Mucosa of gallbladder (tissue), 1 donor: ENCODE results near the gene SELE. TPM values are rescaled to one million over a fixed set of nuclear protein-coding genes. Genes with fewer than 3 reads are reported as not detected.

Source experiments
- DNase-seq: peaks from one replicate; pipeline ENCODE4 v3.0.0-alpha.2; 2020; ENCODE audit warnings: low spot score
- total RNA-seq: library from RNA; stranded (reverse); gene quantifications from one replicate; pipeline ENCODE4 v1.2.1, GENCODE V29; 2021
- donor health status: DM: no; HTN: no; CAD: no.

The SELE gene, protein sequence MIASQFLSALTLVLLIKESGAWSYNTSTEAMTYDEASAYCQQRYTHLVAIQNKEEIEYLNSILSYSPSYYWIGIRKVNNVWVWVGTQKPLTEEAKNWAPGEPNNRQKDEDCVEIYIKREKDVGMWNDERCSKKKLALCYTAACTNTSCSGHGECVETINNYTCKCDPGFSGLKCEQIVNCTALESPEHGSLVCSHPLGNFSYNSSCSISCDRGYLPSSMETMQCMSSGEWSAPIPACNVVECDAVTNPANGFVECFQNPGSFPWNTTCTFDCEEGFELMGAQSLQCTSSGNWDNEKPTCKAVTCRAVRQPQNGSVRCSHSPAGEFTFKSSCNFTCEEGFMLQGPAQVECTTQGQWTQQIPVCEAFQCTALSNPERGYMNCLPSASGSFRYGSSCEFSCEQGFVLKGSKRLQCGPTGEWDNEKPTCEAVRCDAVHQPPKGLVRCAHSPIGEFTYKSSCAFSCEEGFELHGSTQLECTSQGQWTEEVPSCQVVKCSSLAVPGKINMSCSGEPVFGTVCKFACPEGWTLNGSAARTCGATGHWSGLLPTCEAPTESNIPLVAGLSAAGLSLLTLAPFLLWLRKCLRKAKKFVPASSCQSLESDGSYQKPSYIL
- total RNA-seq: 0.95 TPM

DNA sequence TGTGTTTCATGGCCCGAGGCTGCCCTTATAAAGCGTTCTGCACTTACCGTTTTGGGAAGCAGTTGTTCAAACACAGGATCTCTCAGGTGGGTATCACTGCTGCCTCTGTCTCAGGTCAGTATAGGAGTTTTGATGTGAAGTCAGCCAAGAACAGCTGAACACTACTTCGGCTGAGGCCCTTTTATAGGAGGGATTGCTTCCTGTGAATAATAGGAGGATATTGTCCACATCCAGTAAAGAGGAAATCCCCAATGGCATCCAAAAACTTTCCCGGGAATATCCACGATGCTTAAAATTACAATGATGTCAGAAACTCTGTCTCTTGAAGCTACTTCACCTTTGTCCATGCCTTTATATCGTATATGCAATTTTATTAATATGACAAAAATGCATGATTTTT, at the start of gene SELE:
Gene SELE, minus strand, starts transcription at position 156 of the 400 bp plus-strand sequence. CDS start 467 bp downstream, outside the sequence.
- DNase-seq: no peak

DNA sequence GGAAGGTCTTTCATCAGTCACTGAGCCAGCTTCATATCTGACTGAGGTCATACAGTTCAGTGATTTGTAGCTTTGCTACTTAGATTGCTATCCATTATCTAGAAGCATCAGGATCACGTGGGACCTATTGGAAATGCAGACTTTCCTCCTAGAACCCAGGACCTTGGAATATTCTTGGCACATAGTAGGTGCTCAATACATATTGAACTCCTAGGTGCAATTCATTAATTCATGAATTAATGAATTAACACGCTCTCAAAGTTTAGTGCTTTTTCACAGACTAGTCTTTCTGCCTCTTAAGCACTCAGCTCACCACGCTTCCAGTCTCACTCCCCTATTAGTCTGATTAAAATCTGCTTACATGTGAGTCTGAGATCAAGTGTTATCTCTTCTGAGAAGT, 48.7 kb upstream of the SELE start:
- no peak for DNase-seq

DNA sequence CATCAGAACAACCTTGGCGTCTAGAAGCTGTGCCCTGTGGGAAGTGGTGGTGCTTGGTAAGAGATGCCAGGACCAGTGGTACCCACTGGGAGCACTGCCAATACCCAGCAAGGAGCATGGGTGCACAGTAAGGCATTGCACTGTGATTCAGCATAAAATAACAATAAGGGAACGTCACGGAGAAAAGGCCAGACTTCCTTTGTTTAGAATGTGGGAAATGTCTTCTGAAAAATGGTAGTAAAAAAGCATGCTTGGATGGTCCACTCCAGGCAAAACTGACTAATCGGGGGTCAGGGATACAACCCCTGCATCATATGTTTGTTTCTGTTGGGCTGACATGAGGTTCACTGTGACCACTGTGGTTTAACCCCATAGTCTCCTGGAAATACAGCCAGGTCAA, 46.1 kb upstream of the SELE start:
- DNase-seq: no peak

DNA sequence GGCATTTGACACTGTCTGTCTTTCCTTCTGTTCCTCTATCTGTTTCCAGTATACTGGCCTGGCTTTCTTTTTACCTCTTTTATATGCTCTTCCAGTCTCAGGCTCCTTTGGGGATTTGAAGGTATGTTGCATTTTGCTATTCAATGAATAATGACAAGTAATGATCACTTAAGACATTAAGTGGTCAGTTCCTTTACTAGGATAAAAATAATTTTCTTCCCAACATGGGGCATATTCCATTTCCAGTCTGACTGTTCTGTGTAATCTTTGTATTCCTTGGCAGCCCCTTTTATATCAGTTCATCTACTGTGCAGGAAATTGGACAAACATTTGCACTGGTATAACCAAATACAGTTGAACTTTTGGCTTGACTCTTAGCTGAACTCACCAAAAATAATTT, 45.3 kb upstream of the SELE start:
- no peak for DNase-seq

DNA sequence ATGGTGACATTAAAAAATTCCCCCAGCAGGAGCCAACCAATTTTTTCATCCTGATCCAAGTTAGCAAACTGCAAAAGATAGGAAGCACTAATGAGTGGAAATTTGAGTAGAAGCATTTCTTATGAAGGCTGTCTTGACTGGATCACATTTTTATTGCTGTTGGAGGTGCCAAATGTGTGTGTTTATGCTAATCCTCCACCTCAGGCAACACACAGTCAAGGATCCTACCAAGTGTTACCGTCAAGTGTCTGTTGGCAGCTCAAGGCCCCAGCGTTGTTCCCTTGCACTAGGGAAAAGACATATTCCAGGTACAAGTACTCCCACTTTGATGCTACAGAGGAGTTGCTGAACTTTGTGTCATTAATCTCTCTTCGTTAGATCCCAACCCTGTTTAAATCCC, 42.6 kb upstream of the SELE start:
- no peak for DNase-seq

DNA sequence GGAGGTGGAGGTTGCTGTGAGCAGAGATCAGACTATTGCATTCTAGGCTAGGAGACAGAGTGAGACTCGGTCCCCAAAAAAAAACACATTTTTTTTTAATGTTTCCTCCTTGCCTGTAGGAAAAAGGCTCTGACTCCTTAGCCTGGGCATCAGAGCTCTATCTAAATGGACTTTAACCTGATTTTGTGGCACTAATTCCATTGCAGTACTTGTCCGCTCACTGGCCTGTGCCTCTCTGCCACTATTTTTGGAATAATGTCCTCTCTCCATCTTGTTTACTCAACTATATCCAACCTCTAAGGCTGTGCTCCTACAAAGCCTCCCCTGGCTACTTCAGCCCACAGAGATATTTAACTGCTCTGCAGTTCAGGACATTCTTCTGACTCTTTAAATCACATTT, 34.3 kb upstream of the SELE start:
- DNase-seq: no peak

DNA sequence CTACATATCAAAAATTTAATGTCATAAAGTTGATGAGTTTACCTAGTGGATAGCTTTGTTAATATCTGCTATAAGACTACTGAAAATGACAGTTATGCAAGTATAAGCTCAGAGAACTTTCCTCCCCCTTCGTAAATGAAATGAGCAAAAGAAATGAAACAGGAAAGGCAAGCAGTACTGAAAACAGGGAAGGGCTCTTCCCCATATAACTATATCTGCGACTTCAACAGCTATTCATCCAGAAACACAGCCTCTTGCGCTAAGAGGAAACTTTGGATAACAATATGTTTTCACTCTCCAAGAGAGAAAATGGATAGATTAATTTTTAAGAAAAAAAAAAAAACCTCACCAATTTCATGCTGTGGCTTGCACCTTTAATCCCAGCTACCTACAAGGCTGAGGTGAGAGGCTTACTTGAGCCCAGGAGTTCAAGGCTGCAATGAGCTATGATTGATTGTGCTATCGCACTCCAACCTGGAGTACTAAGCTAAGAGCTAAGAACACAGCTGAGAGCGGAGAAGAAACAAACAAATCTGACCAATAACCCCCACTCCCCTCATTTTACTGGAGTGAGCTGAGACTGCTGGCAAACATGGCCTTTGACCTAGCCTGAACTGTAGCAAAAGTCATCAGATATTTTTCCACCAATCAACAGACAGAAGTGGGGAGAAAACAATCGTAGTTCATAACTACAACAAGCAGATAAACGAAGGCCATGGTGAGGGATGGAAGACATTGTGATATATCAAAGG, 31.9 kb upstream of the SELE start:
- DNase-seq: no peak

DNA sequence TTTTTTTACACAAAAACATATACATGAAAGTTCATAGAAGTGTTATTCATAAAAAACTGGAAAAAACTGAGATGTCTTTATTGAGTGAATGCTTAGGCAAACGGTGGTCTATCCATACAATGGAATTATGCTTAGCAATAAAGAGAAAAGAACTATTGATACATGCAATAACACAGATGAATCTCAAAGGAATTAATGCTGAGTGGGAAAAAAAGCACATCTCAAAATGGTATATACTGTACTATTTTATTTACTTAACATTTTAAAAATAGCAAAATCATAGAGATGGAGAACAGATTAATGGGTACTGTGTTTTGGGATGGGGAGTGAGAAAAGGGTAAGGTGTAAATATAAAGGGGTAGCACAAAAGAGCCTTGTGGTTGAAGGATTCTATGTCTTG, 31.0 kb upstream of the SELE start:
- no peak for DNase-seq

DNA sequence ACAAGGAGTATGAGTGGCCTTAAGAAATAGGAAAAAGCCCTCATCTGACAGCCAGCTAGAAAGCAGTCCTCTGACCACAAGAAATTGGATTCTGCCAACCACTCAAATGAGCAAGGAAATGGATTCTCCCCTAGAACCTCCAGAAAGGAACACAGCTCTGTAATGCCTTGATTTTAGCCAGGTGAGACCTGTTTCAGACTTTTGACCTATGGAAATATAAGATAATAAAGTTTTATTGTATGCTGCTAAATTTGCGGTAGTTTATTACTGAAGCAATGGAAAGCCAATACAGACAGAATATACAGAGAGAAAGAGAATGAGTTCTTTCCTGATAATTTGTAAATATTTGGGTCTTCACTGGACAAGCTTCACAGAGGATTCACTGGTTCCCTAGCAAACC, 28.8 kb upstream of the SELE start:
- DNase-seq: no peak

DNA sequence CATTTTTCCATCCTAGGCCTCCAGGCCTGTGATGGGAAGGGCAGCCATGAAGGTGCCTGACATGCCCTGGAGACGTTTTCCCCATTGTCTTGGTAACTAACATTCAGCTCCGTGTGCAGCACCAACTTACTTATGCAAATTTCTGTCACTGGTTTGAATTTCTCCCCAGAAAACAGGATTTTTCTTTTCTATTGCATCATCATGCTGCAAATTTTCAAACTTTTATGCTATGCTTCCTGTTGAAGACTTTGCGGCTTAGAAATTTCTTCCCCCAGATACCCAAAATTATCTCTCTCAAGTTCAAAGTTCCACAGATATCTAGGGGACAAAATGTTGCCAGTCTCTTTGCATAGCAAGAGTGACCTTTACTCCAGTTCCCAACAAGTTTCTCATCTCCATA, 25.2 kb upstream of the SELE start:
- DNase-seq: no peak

DNA sequence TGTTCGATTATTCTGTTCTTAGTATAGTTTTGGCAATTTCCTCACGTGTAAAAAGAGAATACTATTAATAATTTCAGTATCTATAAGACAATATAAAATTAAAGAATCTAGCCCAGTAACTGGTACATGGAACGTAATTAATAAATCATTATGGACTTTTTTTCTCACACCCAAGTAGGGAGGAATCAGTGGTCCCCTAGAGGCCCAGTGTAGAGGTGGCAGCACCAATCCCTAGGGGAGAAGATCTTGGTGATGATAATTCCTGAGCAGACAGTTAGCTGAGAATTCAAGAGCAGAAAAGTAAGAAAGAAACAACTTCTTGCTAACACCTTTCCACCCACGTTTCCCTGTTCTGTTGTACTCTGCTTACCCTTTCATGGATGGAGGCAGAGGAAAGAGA, 19.7 kb upstream of the SELE start:
- DNase-seq: no peak

DNA sequence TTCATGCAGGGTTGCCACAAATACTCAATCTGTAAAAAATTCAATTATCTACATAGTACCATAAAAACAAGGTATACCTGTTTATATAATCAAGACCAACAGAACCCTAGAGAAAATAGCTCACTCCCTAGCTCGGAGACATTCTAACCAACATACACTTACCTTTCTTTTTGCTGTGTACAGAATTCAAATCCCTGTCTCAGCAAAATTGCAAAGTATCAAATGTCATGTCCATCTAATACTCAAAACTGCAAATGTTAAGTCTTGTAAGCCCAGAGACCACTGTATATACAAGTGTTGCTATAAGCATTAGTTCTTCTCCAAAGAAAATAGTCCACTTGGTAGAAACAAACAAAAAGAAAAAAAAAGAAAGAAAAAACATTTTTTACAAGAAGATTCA, 16.2 kb upstream of the SELE start:
- DNase-seq: no peak

DNA sequence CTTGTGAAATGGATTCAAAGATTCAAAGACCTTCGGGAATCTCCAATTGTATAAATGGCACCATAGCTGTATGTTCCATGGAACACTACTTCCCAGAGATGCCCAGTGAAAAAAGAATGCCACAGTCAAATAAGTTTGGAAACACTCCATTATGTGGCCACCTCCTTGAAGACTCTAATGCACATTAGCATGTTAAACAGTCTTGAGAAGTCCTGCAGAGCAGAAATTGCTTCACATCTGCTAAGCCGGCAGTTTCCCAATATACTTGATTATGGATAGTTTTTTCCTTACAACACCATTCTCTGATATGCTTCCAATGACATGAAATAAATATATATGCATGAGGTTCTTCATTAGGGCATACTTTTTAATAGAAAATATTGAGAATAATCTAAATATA, 12.7 kb upstream of the SELE start:
- DNase-seq: no peak

DNA sequence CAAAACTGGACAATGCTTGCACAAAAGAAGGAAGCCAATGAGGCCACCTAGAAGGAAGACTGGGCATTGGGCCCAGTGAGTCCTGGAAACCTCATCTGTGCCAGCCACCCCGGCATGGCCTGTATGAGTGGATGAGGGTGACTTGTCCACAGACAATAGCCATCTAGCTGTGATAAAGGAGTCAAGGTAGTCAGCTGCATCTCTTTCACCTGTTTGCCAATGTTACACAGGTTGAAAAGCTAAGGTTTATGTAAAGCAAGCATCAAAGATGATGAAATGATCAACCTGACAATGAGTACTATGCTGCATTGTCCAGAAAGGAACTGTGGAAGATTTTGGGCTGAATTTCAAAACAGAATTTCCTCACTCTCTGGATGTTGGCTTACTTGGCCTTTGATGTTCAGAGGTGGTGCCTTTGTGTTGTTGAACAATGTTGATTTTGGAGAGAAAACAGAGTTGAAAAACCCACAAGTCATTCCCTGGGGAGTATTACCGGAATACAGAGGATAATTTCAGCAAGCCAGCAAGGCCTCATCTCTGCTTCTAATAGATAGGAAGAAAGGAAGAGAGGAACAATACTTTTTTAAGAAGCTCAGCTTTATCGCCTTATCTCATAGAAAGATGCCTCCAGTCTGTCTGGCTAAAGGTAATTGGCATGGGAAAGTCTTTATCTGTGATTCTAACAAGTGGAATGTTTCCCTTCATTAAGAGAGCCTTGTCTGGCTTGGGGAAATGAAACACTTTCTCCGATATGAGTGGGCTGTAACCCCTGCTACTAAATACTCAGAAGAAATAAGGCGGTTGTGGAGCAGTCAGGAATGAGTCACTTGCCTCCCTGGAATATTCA, 11.4 kb upstream of the SELE start:
- no peak for DNase-seq

DNA sequence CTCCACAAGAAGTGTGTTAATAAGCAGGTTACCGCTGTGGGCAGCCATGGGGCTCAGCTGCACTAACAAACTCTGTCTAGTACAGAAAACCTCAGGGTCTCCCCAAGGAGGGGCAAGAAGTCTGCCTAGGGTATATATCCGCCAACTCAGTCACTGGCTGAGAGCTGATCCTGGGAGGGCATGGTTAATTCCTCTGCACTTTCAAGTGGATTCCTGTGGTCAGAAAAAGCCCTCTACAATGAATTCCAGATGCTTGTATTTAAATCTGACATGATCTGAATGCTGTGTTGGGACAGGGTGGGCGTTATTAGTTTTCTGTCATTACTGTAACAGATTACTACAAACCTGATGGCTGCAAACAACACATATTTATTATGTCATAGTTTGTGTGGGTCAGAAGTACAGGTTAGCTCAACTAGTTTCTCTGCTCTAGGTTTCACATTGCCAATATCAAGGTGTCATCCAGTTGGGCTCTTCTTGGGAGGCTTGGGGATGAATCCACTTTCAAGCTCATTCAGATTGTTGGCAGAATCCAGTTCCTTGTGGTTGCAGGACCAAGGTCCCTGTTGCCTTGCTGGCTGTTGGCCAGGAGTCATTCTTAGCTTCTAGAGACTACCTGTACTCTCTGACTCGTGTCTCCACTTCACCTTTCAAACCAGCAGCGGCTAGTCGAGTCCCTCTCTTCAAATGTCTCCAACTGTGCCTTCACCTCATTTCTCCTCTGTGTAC, 8.0 kb upstream of the SELE start:
- no peak for DNase-seq

DNA sequence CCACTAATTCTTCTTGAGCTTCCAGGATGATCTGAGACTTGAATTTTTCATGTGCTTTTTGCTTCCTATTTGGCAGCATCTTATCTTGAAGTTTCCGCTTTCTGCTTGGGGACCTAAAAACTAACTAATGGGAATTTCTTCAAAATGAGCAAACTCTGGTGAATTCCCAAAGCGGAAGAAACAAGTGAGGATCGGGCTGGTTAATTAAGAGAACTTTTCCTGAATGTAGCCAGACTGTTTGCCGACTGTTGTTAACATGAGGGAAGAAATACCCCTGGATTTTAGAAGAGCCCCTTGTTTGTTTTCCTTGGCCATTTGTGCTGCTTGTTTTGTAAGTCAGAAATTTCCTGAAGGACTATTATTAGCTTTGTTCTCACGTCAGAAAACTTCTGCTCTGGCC, 6.1 kb upstream of the SELE start:
- no peak for DNase-seq

DNA sequence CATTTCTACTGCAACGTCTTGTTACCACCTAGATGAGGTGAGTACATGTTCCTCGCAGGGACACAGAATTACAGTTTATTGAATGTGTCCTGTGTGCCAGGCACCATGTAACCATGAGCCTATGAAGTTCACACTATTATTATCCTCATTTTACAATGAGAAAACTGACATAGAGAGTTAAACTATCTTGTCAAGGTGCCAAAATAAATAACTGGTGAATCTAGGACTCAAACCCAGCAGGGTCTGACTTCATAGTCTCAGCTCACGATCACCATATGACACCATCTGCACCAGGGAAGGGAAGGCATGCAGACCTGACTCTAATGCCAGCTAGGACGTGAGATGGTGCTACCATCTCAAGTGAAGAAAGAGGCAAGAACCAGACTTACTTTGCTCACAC, 2.4 kb downstream of the SELE start:
- DNase-seq: no peak

DNA sequence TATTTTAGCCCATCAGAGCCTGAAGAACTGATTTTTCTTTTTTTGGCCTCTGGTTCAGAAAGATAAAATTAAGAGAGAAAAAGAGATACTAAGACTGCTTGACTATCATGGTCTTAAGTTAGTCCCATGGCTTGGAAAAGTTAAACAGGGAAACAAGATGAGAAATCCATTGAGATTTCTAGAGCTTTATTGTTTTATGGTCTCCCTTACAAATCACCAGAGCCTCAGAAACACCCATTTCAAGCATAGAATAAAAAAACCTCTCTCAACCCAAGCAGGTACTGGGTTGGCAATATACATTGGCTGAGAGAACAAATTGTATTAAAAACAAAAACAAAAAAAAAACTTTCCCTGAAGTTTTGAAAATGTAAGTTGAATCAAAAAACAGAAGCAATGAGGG, 3.9 kb downstream of the SELE start:
- no peak for DNase-seq

DNA sequence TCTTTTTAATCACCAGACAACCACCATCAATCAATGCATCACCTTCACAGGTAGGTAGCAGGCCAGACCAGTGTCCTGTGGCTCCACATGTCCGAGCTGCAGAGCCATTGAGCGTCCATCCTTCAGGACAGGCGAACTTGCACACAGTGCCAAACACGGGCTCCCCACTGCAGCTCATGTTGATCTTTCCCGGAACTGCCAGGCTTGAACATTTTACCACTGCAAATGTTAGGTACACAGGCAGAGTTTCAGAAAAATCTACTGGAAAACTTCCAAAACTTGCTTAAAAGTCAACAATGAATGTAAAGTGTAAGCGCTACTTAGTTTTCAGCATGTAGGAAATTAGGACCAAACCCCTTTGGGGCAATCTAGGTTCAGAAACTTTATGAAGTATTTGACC, 6.6 kb downstream of the SELE start:
- DNase-seq: no peak

DNA sequence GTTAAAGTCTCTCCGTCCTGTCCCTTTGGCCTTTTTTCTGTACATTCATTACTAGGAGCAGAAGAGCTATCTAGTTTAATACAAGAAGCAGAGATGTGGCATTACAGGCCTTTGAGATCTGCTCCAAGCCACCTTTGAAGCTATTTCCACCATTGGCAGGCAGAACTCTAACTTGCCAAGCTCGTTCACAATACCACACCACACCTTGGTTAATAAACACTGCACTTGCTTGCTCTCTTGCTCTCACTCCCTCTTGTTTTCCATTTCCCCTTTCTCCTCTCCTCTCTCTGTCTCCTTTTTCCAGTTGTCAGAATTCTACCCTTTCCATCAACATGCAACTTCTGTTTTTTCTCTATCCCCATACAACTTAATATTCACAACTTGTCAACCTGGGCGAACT, 7.0 kb downstream of the SELE start:
- no peak for DNase-seq

DNA sequence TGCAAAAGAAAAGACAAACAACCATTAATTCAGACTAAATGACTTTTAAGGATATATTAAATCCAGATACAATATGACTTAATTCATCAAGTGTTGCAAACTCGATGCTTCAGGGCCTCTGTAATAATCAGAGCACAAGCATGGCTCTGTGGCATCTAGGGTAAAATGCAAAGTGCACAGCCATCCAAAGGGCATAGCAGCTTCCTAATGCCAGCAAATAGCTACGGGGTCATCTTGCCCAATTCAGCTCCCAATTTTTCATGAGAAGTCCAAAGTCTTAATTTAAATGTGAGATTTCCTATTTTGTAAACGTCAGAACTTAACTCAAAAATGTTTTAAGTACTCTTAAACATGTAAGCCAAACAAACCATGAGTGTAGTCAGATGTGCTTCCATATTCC, 7.9 kb downstream of the SELE start:
- DNase-seq: no peak
